HEK293T (cell line): Measurements from ENCODE around the gene GSTO1.

ENCODE experiments used
- CTCF ChIA-PET: fragments of 350-600 bp; formaldehyde crosslinking; extraction: SDS; loops from one replicate; lab custom pipeline; 2021; ENCODE audit warnings: antibody characterized with exemption, inconsistent platforms; lab: Yijun Ruan, JAX
- POLR2A ChIA-PET: fragments of 350-600 bp; formaldehyde crosslinking; extraction: SDS; loops from one replicate; lab custom pipeline; 2020; ENCODE audit warnings: antibody characterized with exemption, inconsistent platforms; lab: Yijun Ruan, JAX
- DNase-seq: peaks from one replicate; pipeline ENCODE4 v3.0.0; 2012; ENCODE audit warnings: mixed read lengths; ENCODE audit errors: extremely low spot score
- ARNT ChIP-seq: fragments of 450-650 bp; IDR thresholded peaks from 2 replicates; pipeline ENCODE4 v1.6.1; 2017; ENCODE audit warnings: mild to moderate bottlenecking
- BHLHE40 ChIP-seq: fragments of 450-650 bp; IDR thresholded peaks from 2 replicates; pipeline ENCODE4 v1.6.1; 2016; ENCODE audit warnings: mild to moderate bottlenecking, moderate library complexity, borderline replicate concordance
- CTBP1 ChIP-seq: fragments of 450-650 bp; IDR thresholded peaks from 2 replicates; pipeline ENCODE4 v1.6.1; 2016; ENCODE audit warnings: borderline replicate concordance
- ELF4 ChIP-seq: fragments of 450-650 bp; IDR thresholded peaks from 2 replicates; pipeline ENCODE4 v1.6.1; 2017; ENCODE audit warnings: antibody characterized with exemption
- FOXA1 ChIP-seq: fragments of 450-650 bp; IDR thresholded peaks from 2 replicates; pipeline ENCODE4 v1.6.1; 2016; ENCODE audit warnings: mild to moderate bottlenecking
- FOXK2 ChIP-seq: fragments of 450-650 bp; IDR thresholded peaks from 2 replicates; pipeline ENCODE4 v1.6.1; 2016; ENCODE audit warnings: mild to moderate bottlenecking
- FOXM1 ChIP-seq: fragments of 450-650 bp; IDR thresholded peaks from 2 replicates; pipeline ENCODE4 v1.6.1; 2017; ENCODE audit warnings: mild to moderate bottlenecking, borderline replicate concordance
- HDGF ChIP-seq: fragments of 450-650 bp; IDR thresholded peaks from 2 replicates; pipeline ENCODE4 v1.6.1; 2017; ENCODE audit warnings: antibody characterized with exemption, borderline replicate concordance
- L3MBTL2 ChIP-seq: fragments of 450-650 bp; conservative IDR thresholded peaks from 2 replicates; pipeline ENCODE4 v1.6.1; 2016; ENCODE audit warnings: mild to moderate bottlenecking
- LEF1 ChIP-seq: fragments of 450-650 bp; IDR thresholded peaks from 2 replicates; pipeline ENCODE4 v1.6.1; 2017; ENCODE audit warnings: mild to moderate bottlenecking, borderline replicate concordance
- NFRKB ChIP-seq: fragments of 450-650 bp; IDR thresholded peaks from 2 replicates; pipeline ENCODE4 v1.6.1; 2016; ENCODE audit warnings: mild to moderate bottlenecking, moderate library complexity
- PKNOX1 ChIP-seq: fragments of 450-650 bp; IDR thresholded peaks from 2 replicates; pipeline ENCODE4 v1.6.1; 2016
- SP1 ChIP-seq: fragments of 450-650 bp; IDR thresholded peaks from 2 replicates; pipeline ENCODE4 v1.6.1; 2017
- SUZ12 ChIP-seq: fragments of 450-650 bp; IDR thresholded peaks from 2 replicates; pipeline ENCODE4 v1.6.1; 2016; ENCODE audit warnings: mild to moderate bottlenecking
- TARDBP ChIP-seq: fragments of 450-650 bp; IDR thresholded peaks from 2 replicates; pipeline ENCODE4 v1.6.1; 2016
- ZNF384 ChIP-seq: fragments of 450-650 bp; IDR thresholded peaks from 2 replicates; pipeline ENCODE4 v1.6.1; 2016

Gene GSTO1

GRCh38 chr10:104254493-104255310 is at the start of gene GSTO1:
TSS of gene GSTO1 (plus strand) at chr10:104254892. CDS start at chr10:104254929, 37 bp downstream.
- ChIA-PET POLR2A (interaction anchor here (0.7 to 3.4 kb wide), 8 partner anchors 9 to 133 kb away, joined by 3 to 23 read pairs (median 6); partner anchors contain the start of genes CFAP43, CFAP58, GSTO2 and SFR1), CTCF (interaction anchor here (1.2 to 1.7 kb wide), 2 partner anchors 20 to 37 kb away, joined by 7 to 8 read pairs; no protein-coding TSS in a partner anchor)
- TF ChIP-seq FOXA1 (no peak), FOXK2 (no peak), SUZ12 (no peak), SP1 (no peak), TARDBP (no peak), CTBP1 (no peak), ARNT (no peak), ELF4 (peak; percentile 77), BHLHE40 (no peak), LEF1 (no peak), L3MBTL2 (peak; percentile 73), FOXM1 (no peak), PKNOX1 (no peak), NFRKB (no peak), ZNF384 (no peak), HDGF (no peak)
- DNase-seq: peak; percentile 77

- ChIA-PET POLR2A (no interaction called here), CTCF (no interaction called here)
- no peak for TF ChIP-seq L3MBTL2
- no peak for TF ChIP-seq FOXK2
- TF ChIP-seq BHLHE40: no peak
- no peak for TF ChIP-seq HDGF
- no peak for TF ChIP-seq SP1
- no peak for TF ChIP-seq ZNF384
- TF ChIP-seq SUZ12: no peak
- TF ChIP-seq PKNOX1: no peak
- TF ChIP-seq LEF1: no peak
- no peak for TF ChIP-seq CTBP1
- no peak for DNase-seq
Observed at GRCh38 chr10:104208730-104209129, 46.0 kb upstream of the GSTO1 start.

GRCh38 chr10:104209575-104210198 is 45.0 kb upstream of the GSTO1 start:
- TF ChIP-seq ELF4: no peak
- no peak for TF ChIP-seq LEF1
- no peak for TF ChIP-seq L3MBTL2
- TF ChIP-seq ARNT: no peak
- no peak for TF ChIP-seq HDGF
- no peak for TF ChIP-seq PKNOX1
- TF ChIP-seq ZNF384: no peak
- TF ChIP-seq FOXM1: no peak
- no peak for TF ChIP-seq CTBP1
- no peak for TF ChIP-seq FOXK2
- no peak for TF ChIP-seq TARDBP
- no peak for TF ChIP-seq SP1
- TF ChIP-seq SUZ12: no peak
- DNase-seq: peak; percentile 69
- ChIA-PET CTCF (no interaction called here), POLR2A (no interaction called here)

GRCh38 chr10:104216631-104217030 is 38.1 kb upstream of the GSTO1 start:
- no peak for TF ChIP-seq HDGF
- no peak for TF ChIP-seq CTBP1
- no peak for TF ChIP-seq L3MBTL2
- TF ChIP-seq SUZ12: no peak
- TF ChIP-seq PKNOX1: no peak
- no peak for TF ChIP-seq FOXM1
- no peak for TF ChIP-seq ELF4
- TF ChIP-seq ARNT: no peak
- TF ChIP-seq NFRKB: no peak
- TF ChIP-seq ZNF384: no peak
- TF ChIP-seq BHLHE40: no peak
- no peak for TF ChIP-seq FOXA1
- TF ChIP-seq FOXK2: no peak
- TF ChIP-seq SP1: no peak
- no peak for TF ChIP-seq LEF1
- TF ChIP-seq TARDBP: no peak
- CTCF ChIA-PET: no interaction called here
- DNase-seq: no peak
- POLR2A ChIA-PET: no interaction called here

- ChIA-PET CTCF (no interaction called here), POLR2A (no interaction called here)
- TF ChIP-seq FOXK2: no peak
- no peak for TF ChIP-seq PKNOX1
- no peak for TF ChIP-seq CTBP1
- no peak for TF ChIP-seq BHLHE40
- TF ChIP-seq HDGF: no peak
- no peak for TF ChIP-seq LEF1
- no peak for TF ChIP-seq SP1
- no peak for TF ChIP-seq ELF4
- no peak for TF ChIP-seq L3MBTL2
- TF ChIP-seq FOXA1: no peak
- no peak for TF ChIP-seq SUZ12
- TF ChIP-seq ARNT: no peak
- TF ChIP-seq TARDBP: no peak
- TF ChIP-seq NFRKB: no peak
- TF ChIP-seq FOXM1: no peak
- no peak for TF ChIP-seq ZNF384
- no peak for DNase-seq
Observed at GRCh38 chr10:104218751-104219150, 35.9 kb upstream of the GSTO1 start.
